ENCODE results near the gene NOS3. TPM values are rescaled to one million over a fixed set of nuclear protein-coding genes. Genes with fewer than 3 reads are reported as not detected.

Gene NOS3
- total RNA-seq, 2 donors from 2014 or later, result 4.0 to 4.2 TPM

DNA sequence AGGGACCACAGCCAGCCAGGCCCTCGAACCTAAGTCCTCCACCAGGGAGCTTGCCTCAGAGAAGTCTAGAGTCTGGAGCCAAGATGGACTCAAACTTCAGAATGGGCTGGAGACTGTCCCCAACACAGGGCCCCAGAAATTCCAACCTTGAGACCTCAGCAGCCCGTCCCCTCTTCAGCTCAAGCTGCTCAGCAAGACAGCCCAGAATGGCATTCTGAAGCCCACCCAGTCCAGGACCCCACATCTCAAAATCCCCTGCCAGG is 28.6 kb upstream of the NOS3 start:
- Histone ChIP-seq H3K36me3 (no peaks in the 10 kb centered on the region), H3K4me3 (no peak overlapping the region), H3K27ac (no peak overlapping the region), H3K9ac (ENCODE audit: low read depth in 2 of 2, low read length in 2 of 2) (no peak overlapping the region), H3K4me1 (no peaks in the 10 kb centered on the region), H3K9me3 (no peaks in the 10 kb centered on the region), H3K27me3 (no peaks in the 10 kb centered on the region)
- intact Hi-C loops (cut with DNase I), result no loop called here
- no peak for DNase-seq
- TF ChIP-seq, protein P1, sequence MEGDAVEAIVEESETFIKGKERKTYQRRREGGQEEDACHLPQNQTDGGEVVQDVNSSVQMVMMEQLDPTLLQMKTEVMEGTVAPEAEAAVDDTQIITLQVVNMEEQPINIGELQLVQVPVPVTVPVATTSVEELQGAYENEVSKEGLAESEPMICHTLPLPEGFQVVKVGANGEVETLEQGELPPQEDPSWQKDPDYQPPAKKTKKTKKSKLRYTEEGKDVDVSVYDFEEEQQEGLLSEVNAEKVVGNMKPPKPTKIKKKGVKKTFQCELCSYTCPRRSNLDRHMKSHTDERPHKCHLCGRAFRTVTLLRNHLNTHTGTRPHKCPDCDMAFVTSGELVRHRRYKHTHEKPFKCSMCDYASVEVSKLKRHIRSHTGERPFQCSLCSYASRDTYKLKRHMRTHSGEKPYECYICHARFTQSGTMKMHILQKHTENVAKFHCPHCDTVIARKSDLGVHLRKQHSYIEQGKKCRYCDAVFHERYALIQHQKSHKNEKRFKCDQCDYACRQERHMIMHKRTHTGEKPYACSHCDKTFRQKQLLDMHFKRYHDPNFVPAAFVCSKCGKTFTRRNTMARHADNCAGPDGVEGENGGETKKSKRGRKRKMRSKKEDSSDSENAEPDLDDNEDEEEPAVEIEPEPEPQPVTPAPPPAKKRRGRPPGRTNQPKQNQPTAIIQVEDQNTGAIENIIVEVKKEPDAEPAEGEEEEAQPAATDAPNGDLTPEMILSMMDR (IDR thresholded peaks at IDR 0.05), result no peak

DNA sequence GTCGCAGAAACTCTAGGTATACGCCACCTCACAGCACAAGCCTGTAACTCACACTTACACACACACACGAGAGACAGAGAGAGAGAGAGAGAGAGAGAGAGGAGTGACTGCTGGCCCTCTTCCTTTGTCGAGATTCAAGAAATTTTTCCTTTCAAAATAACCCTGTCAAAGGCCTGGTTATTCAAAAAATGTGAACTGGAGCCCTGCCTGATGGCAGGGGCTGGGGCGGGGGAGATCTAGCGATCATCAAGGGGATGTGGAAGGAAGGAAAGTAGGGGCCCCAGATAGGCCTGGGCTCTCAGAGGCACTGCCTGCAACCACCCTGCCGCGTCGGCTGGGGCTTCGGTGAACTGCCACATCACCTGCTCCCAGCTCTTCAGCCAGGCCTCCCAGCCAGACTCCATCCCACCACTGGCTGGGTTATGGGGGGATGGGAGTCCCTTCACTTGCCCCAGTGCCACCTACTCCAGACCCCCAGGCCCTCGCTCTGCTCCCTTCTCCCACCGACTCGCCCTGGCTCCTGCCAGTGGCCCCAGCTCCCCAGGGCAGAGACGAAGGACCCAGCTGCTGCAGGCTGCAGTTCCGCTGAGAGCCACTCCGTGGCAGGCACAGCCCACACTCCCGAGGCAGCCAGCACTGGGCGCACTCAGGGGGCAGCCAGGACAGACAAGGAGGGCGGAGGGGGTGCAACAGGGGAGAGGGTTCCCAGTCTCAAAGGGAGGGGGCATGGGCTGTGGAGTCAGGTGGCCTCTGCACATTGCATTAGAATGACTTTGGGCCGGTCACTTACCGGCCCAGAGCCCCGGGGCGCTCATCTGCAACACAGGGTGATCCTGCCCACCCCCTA is 28.0 kb upstream of the NOS3 start:
- H3K4me1 ChIP-seq, result no peaks in the 10 kb centered on the region
- H3K27me3 ChIP-seq, result no peaks in the 10 kb centered on the region
- H3K27ac ChIP-seq, result no peak overlapping the region

DNA sequence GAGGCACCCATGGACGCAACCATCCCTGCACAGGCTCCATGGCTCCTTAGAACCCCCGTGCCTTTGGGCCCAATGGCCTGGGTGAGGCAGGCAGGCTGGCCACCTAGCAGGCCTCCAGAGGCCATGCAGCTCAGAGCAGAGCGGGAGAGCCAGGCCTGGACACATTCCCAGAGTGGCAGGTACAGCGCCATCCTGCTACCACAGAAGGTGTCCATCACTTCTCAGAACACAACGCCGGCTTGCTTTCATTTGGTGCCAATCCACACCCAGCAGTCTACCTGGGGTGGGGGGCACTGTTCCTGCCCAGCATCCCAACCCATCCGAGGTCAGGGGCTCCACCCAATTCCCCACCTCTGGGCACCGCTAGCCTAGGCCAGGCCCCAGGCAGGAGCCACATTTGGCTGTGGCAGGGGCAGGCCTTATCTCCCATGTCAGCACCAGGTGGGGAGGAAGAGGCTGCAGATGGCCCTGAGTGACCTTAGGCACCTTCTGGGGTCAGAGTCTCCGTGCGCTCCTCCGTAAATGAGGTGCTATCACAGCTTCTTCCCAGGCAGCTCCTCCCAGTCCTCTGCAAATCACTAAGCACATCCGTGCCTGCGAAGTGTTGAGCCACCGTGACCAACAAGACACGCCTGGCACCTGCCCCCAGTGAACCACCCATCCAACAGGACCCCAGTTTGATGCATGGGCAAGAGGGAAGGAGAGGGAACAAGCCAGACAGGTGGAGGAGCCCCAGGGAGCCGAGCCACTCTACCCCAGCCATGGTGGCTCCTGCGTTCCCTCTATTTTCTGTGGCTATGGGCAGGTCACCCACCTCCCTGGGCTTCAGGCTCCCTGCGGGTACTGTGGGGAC is 26.9 kb upstream of the NOS3 start:
- H3K4me1 ChIP-seq, result no peaks in the 10 kb centered on the region
- no peaks in the 10 kb centered on the region for H3K36me3 ChIP-seq
- no peak overlapping the region for H3K9ac ChIP-seq (ENCODE audit: low read depth in 2 of 2, low read length in 2 of 2)
- intact Hi-C loops (cut with DNase I), result no loop called here
- no peak overlapping the region for H3K4me3 ChIP-seq
- TF ChIP-seq, protein P1 (IDR thresholded peaks at IDR 0.05), result no peak
- H3K9me3 ChIP-seq, result no peaks in the 10 kb centered on the region
- DNase-seq, result no peak
- H3K27ac ChIP-seq, result no peak overlapping the region
- H3K27me3 ChIP-seq, result no peaks in the 10 kb centered on the region

More for the DNA sequence above, 28.0 kb upstream of the NOS3 start:
- Histone ChIP-seq H3K4me3 (no peak overlapping the region), H3K36me3 (no peaks in the 10 kb centered on the region), H3K9ac (ENCODE audit: low read depth in 2 of 2, low read length in 2 of 2) (peak overlapping the region in 1 of 2 donors; percentile 12), H3K9me3 (no peaks in the 10 kb centered on the region)
- DNase-seq, result peak; percentile 54
- TF ChIP-seq, protein P1 (IDR thresholded peaks at IDR 0.05), result peak; percentile 94
- intact Hi-C loops (cut with DNase I), result no loop called here

DNA sequence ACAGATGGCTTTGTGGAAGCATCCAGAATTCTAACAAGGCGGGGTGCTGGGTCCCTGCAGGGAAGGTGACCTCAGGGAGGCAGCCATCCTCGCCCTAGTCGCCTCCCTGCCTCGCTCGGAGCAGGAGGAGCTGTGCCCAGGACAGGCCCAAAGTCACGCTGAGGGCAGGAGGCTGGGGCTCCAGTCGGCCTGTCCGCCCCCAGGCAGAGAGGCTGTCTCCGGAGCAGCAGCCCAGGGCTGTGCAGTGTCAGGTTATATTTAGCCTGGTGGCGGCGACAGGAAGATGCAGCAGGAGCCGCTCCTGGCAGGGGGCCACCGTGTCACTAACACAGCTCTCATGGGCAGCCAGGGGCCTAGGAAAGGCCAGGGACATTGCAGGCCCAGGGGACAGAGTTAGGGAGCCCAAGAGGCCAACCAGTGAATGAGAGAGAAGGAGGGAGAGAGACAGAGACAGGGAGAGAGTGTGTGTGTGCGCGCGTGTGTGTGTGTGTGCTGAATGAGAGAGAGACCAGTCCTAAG is 26.2 kb upstream of the NOS3 start:
- TF ChIP-seq, protein P1 (IDR thresholded peaks at IDR 0.05), result no peak
- H3K36me3 ChIP-seq, result no peaks in the 10 kb centered on the region
- no peaks in the 10 kb centered on the region for H3K9me3 ChIP-seq
- no peaks in the 10 kb centered on the region for H3K4me1 ChIP-seq
- intact Hi-C loops (cut with DNase I), result no loop called here
- H3K27me3 ChIP-seq, result no peaks in the 10 kb centered on the region
- no peak overlapping the region for H3K27ac ChIP-seq
- no peak overlapping the region for H3K4me3 ChIP-seq
- H3K9ac ChIP-seq (ENCODE audit: low read depth in 2 of 2, low read length in 2 of 2), result no peak overlapping the region
- DNase-seq, result no peak

DNA sequence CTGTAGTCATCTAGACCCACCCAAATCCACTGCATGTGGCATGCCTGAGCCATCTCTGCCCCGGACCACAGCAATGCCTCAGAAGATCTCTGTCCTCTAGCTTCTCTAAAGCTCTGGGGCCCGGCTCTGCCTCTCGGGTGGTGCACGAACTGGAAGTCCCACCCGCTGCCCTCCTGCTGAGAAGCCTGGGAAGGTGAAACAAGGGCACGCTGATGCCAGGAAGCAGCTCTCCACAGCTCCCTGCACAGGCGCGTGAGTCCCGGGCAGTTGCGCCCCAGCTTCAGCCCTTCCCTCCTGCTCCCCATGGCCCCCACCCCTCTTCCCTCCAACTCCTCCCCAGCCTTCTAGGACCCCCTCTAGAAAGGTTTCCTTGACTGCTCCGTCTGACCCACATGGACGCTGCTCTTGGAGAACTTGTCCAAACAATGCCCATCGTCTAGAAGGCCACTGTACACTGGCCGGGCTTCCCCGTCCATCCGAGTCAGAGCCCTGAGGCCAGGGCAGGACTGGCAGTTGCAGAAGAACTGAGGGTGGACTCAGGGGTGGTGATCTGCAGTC is 25.5 kb upstream of the NOS3 start:
- TF ChIP-seq, protein P1 (IDR thresholded peaks at IDR 0.05), result no peak
- Histone ChIP-seq H3K4me3 (no peak overlapping the region), H3K27me3 (no peaks in the 10 kb centered on the region), H3K36me3 (no peaks in the 10 kb centered on the region), H3K9ac (ENCODE audit: low read depth in 2 of 2, low read length in 2 of 2) (no peak overlapping the region), H3K4me1 (no peaks in the 10 kb centered on the region), H3K27ac (no peak overlapping the region), H3K9me3 (no peaks in the 10 kb centered on the region)
- DNase-seq, result no peak
- intact Hi-C loops (cut with DNase I), result no loop called here

All from colonic mucosa (tissue), 4 donors.